ENCODE results near the gene POLR2E.

GRCh38 chr19:1128106-1128505 is 32.9 kb upstream of the POLR2E start:
- TF ChIP-seq CTCF (IDR thresholded peaks at IDR 0.05) (no peak), POLR2A (IDR thresholded peaks at IDR 0.05) (no peak)

Data from body of pancreas (tissue), 4 donors.